ENCODE measurements around the gene MED13L.
"Not testable (repeated sequence)": the region's sequence is repeated elsewhere in the genome, so short reads cannot be mapped to it uniquely, and the experiment has no call there.

Gene MED13L

GRCh38 chr12:116245189-116245588, 32.3 kb downstream of the MED13L start:
- no peak for DNase-seq

GRCh38 chr12:116244474-116245090, 32.9 kb downstream of the MED13L start:
- DNase-seq: no peak

GRCh38 chr12:116244001-116244400, 33.5 kb downstream of the MED13L start:
- no peak for DNase-seq

- no peak for DNase-seq
Observed at GRCh38 chr12:116242740-116243139, 34.8 kb downstream of the MED13L start.

- DNase-seq: no peak
Observed at GRCh38 chr12:116241157-116241759, 36.2 kb downstream of the MED13L start.

- DNase-seq: not testable (repeated sequence)
Observed at GRCh38 chr12:116238570-116239119, 38.8 kb downstream of the MED13L start.

GRCh38 chr12:116238149-116238548, 39.3 kb downstream of the MED13L start:
- DNase-seq: no peak

- no peak for DNase-seq
Observed at GRCh38 chr12:116236976-116237375, 40.5 kb downstream of the MED13L start.

- peak; percentile 39 for DNase-seq
Observed at GRCh38 chr12:116236148-116236731, 41.3 kb downstream of the MED13L start.

GRCh38 chr12:116234148-116234547, 43.3 kb downstream of the MED13L start:
- not testable (repeated sequence) for DNase-seq

GRCh38 chr12:116233669-116234068, 43.8 kb downstream of the MED13L start:
- no peak for DNase-seq

- DNase-seq: no peak
Observed at GRCh38 chr12:116227811-116228210, 49.7 kb downstream of the MED13L start.

GRCh38 chr12:116226026-116226425, 51.5 kb downstream of the MED13L start:
- peak; percentile 77 for DNase-seq

- DNase-seq: no peak
Observed at GRCh38 chr12:116222358-116222757, 55.1 kb downstream of the MED13L start.

GRCh38 chr12:116220756-116221155, 56.7 kb downstream of the MED13L start:
- DNase-seq: no peak

- DNase-seq: no peak
Observed at GRCh38 chr12:116217045-116217735, 60.3 kb downstream of the MED13L start.

- DNase-seq: no peak
Observed at GRCh38 chr12:116216022-116216756, 61.3 kb downstream of the MED13L start.

GRCh38 chr12:116215023-116215422, 62.5 kb downstream of the MED13L start:
- DNase-seq: no peak

- no peak for DNase-seq
Observed at GRCh38 chr12:116213885-116214527, 63.5 kb downstream of the MED13L start.

- no peak for DNase-seq
Observed at GRCh38 chr12:116213014-116213413, 64.5 kb downstream of the MED13L start.

- no peak for DNase-seq
Observed at GRCh38 chr12:116210762-116211161, 66.7 kb downstream of the MED13L start.

- no peak for DNase-seq
Observed at GRCh38 chr12:116210131-116210530, 67.4 kb downstream of the MED13L start.

Data from NCI-H1092 treated with DMSO at 0.1 percent for 48 hours (cell line).